Measurements from ENCODE around the gene ADIPOR2.

The ADIPOR2 gene

DNA sequence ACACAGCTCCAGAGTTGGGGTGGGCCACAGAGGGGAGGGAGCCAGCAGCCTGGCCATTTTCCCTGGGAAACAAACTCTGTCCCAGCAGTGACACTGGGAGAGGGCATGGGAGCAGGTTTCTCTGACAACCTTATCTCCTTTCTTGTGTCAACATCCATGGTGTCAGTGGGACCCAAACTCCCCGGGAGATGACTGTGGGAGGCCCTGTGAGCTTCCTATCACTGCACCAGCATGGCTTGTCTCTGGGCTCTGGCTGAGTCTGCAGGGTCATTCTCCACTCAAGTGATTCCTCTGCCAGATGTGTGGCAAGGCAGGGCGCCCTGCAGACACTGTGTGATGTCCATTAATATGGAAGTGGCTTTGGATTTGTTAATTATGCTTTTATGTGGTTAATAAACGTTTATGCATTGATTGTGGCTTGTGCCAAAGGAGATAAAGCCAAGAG, 139.6 kb downstream of the ADIPOR2 start:
- DNase-seq = no peak

DNA sequence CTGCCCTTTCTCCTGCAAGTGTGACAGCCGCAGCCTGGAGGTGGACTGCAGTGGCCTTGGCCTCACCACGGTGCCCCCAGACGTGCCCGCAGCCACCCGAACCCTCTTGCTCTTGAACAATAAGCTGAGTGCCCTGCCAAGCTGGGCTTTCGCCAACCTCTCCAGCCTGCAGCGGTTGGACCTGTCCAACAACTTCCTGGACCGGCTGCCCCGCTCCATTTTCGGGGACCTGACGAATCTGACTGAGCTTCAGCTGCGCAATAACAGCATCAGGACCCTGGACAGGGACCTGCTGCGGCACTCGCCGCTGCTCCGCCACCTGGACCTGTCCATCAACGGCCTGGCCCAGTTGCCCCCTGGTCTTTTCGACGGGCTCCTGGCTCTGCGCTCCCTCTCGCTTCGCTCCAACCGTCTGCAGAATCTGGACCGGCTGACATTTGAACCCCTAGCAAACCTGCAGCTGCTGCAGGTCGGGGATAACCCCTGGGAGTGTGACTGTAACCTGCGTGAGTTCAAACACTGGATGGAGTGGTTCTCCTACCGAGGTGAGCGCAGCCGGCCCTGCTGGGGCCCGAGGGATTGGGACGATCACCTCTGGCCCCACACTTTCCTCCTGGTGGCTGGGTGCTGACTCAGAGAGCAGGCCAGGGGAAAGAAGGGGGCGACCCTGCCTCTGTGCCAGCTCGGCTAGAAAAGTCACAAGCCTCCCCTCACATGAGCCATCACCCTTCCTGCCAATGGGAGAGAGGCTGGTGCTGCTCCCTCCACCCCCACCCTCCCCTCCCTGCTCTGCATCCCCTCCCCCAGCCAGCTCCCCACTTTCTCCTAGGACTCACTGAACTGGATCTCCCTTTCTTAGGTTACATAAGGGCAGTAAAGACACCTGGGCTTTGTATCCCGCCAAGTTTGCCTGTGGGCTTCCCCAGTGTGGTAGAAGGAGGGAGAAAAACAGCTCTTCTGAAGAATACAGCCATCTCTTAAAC, 140.4 kb downstream of the ADIPOR2 start:
- peak; percentile 72 for DNase-seq

DNA sequence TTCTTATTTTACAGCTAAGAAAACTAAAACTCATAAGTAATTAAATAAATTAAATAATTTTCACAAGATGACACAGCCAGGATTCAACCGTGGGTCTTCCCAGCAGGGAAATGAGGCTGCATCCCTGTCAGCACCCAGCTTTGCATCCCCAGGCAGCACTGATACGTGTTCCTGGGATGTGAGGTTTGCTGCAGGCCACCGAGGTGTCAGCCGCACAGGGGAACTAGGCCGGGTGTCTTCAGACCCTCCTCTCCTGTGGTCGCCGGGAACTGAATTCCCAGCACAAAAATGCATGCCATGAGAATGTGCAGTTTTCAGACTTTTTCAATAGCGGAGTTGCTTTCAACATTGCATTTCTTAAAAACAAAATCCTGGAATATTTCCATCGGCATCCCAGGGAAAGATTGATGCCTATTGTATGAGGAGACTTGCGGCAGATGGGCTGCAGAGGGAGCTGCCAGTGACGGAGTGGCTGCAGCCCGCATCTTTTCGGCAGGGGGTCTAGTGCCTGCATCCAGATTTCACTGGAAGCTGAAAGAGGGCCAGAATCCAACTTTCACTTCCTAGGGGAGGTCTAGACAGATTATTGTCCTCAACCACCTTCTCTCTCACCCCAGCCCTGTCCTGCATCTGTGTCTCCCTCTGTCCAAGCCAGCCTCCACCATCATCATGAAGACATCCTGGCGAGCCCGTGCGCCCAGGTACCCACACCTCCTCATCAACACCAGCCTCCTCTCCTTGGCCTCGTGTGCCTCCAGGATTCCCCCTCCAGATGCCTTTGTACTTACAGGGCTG, 142.1 kb downstream of the ADIPOR2 start:
- DNase-seq = no peak

DNA sequence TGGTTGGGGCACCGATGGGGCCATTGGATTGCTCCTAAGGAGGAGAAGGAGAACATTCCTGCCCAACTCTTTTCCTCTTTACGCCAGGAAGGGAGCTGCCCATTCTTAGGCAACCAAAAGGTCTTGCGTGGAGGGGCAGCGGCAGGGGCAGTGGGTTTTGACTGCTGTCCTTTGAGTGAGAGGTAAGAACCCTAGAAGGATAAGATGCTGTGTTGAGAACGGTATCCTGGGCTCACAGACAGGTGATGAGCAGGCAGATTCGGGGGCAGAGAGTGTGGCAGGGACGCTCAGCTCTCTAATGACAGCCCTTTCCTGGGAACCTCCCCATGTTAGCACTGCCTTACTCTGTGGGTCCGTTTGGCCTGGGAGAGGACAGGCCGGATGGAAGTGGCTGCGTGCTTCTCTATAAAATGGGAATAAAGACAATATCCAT, 142.7 kb downstream of the ADIPOR2 start:
- DNase-seq = no peak

DNA sequence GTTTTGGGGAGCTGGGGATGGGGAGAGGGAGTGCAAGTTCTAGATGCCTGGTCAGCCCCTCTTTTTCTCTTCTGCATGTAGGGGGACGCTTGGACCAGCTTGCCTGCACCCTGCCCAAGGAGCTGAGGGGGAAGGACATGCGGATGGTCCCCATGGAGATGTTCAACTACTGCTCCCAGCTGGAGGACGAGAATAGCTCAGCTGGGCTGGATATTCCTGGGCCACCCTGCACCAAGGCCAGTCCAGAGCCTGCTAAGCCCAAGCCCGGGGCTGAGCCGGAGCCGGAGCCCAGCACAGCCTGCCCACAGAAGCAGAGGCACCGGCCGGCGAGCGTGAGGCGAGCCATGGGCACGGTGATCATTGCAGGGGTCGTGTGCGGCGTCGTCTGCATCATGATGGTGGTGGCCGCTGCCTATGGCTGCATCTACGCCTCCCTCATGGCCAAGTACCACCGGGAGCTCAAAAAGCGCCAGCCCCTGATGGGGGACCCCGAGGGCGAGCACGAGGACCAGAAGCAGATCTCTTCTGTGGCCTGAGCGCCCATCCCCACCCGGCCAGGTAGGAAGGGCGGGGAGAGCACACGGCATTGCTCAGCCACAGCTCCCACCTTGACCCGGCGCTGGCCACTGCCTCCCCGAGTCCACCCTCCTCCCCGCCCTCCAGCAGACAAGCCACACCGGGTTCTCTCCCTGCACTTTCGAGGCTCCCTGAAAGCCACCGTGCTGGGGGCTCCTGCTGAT, 143.5 kb downstream of the ADIPOR2 start:
- DNase-seq = no peak

DNA sequence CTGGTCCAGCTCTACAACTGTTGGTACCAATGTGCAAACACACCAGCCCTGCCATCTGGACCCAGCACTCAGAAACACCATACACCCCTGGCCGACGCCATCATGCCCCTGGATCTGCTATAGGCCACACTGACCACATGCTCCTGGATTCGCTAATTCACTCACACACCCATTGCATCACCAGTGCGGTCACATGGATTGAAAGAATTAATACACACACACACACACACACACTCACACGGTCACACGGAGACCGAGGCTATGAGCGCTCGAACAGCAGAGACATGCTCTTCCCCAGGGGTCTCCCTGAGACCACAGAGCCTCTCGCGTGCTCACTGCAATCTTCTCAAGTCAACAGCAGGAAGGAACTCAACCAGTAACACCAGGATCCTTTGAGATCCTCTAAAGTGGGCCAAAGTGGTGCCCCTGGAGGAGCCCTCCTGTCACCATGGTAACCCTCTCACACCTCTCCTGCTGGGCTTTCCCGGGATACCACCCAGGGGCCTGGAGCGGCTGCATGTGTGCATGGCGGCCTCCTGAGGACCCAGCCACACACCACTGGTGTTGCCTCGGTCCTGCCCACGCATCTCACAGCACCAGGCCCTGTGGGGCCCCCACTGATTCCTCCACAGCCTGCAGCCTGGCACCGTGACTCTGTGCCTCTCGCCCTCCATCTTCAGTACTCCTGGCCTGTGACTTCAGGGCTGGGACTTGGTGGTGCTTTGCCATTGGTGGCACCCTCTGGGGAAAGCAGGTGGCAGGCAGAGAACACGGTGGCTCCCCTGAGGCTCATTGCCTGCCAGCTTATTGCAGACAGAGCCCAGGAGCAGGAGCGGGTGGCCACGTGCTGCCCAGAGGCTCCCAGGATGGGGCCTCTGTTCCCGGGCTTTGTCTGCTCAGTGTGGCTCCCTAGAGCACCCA, 144.6 kb downstream of the ADIPOR2 start:
- DNase-seq = no peak

DNA sequence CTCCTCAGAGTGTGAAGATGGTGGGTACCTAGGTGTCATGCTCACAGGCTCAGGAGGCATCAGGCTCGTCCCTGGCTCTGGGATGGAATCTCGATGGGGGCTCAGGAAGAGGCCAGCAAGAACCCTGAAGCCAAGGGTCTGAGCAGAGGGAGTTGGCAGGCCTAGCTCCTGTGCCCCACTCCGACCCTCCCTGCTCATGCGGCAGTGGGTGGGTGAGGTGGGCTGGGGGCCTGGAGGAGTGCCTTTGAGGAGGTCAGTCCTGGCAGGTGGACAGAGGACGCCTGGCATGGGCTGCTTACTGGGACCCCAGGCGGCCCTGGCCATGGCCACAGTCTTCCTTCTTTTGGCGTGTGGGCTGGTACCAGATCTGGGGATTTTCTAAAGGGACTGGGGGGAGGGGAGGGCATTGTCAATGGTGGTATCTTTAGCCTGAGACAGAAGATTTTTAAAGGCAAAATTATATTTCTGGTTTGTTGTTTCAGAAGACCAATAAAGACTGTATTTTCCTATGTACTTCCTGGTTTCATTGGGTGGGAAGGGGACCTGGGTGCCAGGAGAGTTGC, 145.5 kb downstream of the ADIPOR2 start:
- no peak for DNase-seq

DNA sequence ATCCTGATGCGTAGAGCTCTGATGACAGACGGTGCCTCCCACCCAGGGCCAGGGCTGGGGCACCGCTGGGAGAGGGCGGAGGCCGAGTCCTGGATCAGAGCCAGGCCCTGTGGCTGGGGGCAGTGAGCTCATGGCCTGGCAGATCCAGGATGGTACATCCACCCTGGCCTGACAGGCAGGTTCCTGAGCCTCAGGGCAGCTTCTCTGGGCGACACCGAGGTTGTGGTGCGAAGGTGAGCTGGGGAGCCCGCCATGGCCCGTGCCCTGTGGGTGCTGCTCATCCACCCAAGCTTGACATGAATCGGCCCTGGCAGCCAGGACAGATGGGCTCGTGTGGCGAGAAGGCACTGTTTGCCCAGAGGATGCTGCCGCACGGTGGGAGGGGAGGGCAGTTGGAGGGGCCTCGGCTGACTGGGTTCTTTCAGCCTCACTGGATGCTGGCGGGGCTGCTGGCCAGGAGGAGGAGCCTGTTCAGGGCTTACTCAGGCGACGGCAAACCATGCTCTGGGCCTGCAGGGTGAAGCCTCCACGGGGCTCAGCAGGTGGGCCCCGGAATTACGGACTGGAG, 146.1 kb downstream of the ADIPOR2 start:
- peak; percentile 64 for DNase-seq

DNA sequence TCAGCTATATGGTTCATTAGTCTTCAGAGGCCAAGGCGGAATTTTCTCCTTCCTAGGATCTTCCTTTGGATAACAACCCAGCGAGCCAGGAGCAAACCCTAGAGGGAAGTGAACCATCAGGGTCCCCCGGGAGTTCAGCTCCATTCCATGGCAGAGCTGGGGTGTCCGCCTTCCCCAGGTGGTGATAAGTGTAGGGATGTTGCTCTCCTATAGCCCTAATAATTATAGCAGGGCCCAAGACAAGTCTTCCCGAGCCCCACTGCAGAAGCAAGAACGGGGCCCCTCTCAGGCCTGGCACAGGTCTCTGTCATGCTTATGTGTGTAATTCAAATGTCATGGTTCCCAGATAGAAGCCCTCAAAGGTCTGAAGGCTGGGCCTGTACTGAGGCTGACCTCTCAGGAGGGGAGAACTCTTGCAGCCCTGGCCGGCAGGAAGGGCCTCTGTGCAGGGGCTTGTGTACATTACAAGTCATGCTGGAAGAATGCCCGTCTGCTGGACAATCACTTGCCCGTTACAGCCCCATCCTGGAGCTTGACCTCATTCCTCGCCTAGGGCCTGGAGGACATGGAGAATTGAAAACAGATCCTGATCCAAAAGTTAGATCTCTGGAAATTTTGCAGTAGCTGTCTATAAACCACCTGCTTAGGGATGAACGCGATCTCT, 146.8 kb downstream of the ADIPOR2 start:
- DNase-seq = no peak

All from right kidney (tissue), 1 donor.